Epithelial cell of proximal tubule (primary cell): ENCODE results near the gene ACSF2. TPM values are rescaled to one million over a fixed set of nuclear protein-coding genes. Genes with fewer than 3 reads are reported as not detected.

Experiments used
- DNase-seq: peaks from one replicate; pipeline ENCODE4 v3.0.0-alpha.2; 2011; ENCODE audit warnings: low read depth
- H3K4me3 ChIP-seq: 2 replicates; pipeline ENCODE4 v1.5.1; 2011; ENCODE audit warnings: low read depth, mild to moderate bottlenecking, low read length
- CTCF ChIP-seq: conservative IDR thresholded peaks from 2 replicates; pipeline ENCODE4 v1.5.1; 2012; ENCODE audit warnings: low read depth, mild to moderate bottlenecking, low read length
- total RNA-seq: library from RNA; depleted of rRNA; stranded (reverse); fragments of >200 nt; gene quantifications from 2 replicates; pipeline ENCODE4 v1.2.3, GENCODE V29; 2015

The ACSF2 gene
- total RNA-seq, 1 donor from 2014 or later: 32.6 TPM

- no peak for TF ChIP-seq CTCF
Measured at GRCh38 chr17:50432125-50432762, 6.2 kb downstream of the ACSF2 start.

GRCh38 chr17:50437409-50437808 is 11.4 kb downstream of the ACSF2 start:
- DNase-seq: no peak
- no peak overlapping the region for H3K4me3 ChIP-seq
- TF ChIP-seq CTCF: no peak

More at GRCh38 chr17:50432125-50432762, 6.2 kb downstream of the ACSF2 start:
- DNase-seq: no peak
- no peak overlapping the region for H3K4me3 ChIP-seq

GRCh38 chr17:50439008-50439407 is 13.0 kb downstream of the ACSF2 start:
- no peak for TF ChIP-seq CTCF
- no peak overlapping the region for H3K4me3 ChIP-seq
- DNase-seq: no peak

- H3K4me3 ChIP-seq: no peak overlapping the region
- no peak for DNase-seq
- TF ChIP-seq CTCF: no peak
Measured at GRCh38 chr17:50440172-50440837, 14.3 kb downstream of the ACSF2 start.

GRCh38 chr17:50440838-50441829 is 15.1 kb downstream of the ACSF2 start:
- TF ChIP-seq CTCF: no peak
- DNase-seq: no peak
- no peak overlapping the region for H3K4me3 ChIP-seq

- H3K4me3 ChIP-seq: no peak overlapping the region
- DNase-seq: no peak
- no peak for TF ChIP-seq CTCF
Measured at GRCh38 chr17:50443505-50443974, 17.5 kb downstream of the ACSF2 start.
